Esophagus squamous epithelium (tissue), 5 donors: Measurements from ENCODE around the gene MINDY4. TPM values are rescaled to one million over a fixed set of nuclear protein-coding genes. Genes with fewer than 3 reads are reported as not detected.

ENCODE experiments used
- DNase-seq: peaks from one replicate; lab custom pipeline; 2025; lab: John Stamatoyannopoulos, UW
- H3K27ac ChIP-seq, 4 donors: fragments of 200-600 bp; sonication (generic); one replicate each; pipeline ENCODE4 v1.5.1; 2016 to 2019; ENCODE audit warnings: mild to moderate bottlenecking in 1 of 4
- H3K27me3 ChIP-seq, 4 donors: fragments of 200-600 bp; sonication (generic); 1 replicate in 3 of 4; 2 replicates in 1 of 4; pipeline versions ENCODE4 v1.5.1 to v1.6.0; 2017 to 2021; ENCODE audit warnings: antibody characterized with exemption in 1 of 4
- H3K36me3 ChIP-seq, 3 donors: fragments of 200-600 bp; sonication (generic); one replicate each; pipeline ENCODE4 v1.5.1; 2016 to 2019
- H3K4me1 ChIP-seq, 3 donors: fragments of 200-600 bp; sonication (generic); one replicate each; pipeline ENCODE4 v1.5.1; 2017 to 2019
- H3K4me3 ChIP-seq, 4 donors: fragments of 200-600 bp; sonication (generic); 1 replicate in 3 of 4; 2 replicates in 1 of 4; pipeline ENCODE4 v1.5.1; 2016 to 2019; ENCODE audit warnings: mild to moderate bottlenecking in 2 of 4, moderate library complexity in 1 of 4
- H3K9me3 ChIP-seq, 3 donors: fragments of 200-600 bp; sonication (generic); one replicate each; pipeline ENCODE4 v1.5.1; 2016 to 2019
- CTCF ChIP-seq, 6 experiments: fragments of 450-650 bp in 4 of 6; fragments of 200-600 bp in 2 of 6; sonication (generic) in 2 of 6; IDR thresholded peaks; one replicate each; pipeline ENCODE4 v1.5.1; 2016 to 2019; ENCODE audit warnings: antibody characterized with exemption in 6 of 6, mild to moderate bottlenecking in 4 of 6, moderate library complexity in 4 of 6
- POLR2A ChIP-seq, 4 donors: fragments of 450-650 bp; IDR thresholded peaks; one replicate each; pipeline ENCODE4 v1.6.1; 2017; ENCODE audit warnings: antibody characterized with exemption in 4 of 4, mild to moderate bottlenecking in 4 of 4, moderate library complexity in 3 of 4
- WGBS, 2 donors: methylation state at CpG; one replicate each; pipeline ENCODE4 v1.1.5; 2018; 5-methylcytosine and 5-hydroxymethylcytosine counted together
- intact Hi-C: fragments of 100-400 bp; cut with DNase I; formaldehyde crosslinking; loops from one replicate; pipeline ENCODE4 v1.15.0; 2022
- total RNA-seq, 4 donors: library from RNA; depleted of rRNA; stranded (reverse); fragments of >200 nt; gene quantifications; one replicate each; pipeline ENCODE4 v1.1.0, GENCODE V29; 2016
- donor health status: DM: yes; HTN: yes; CAD: no.

The MINDY4 gene
- total RNA-seq, 4 donors from 2014 or later = 2.5 to 6.3 (median 3.3) TPM

- 76 to 79% methylated on average over 9 of the region's 9 CpGs for WGBS, 2 donors
- Histone ChIP-seq H3K4me1 (peaks cover 0 to 46% (median 14%) of the 10 kb centered on the region in 3 donors), H3K4me3 (no peak overlapping the region), H3K27ac (peak overlapping the region in 2 of 4 donors; percentile 44 to 48), H3K9me3 (no peaks in the 10 kb centered on the region), H3K27me3 (no peaks in the 10 kb centered on the region), H3K36me3 (no peaks in the 10 kb centered on the region)
- intact Hi-C loops = no loop called here
- DNase-seq = no peak
- TF ChIP-seq CTCF (IDR thresholded peaks at IDR 0.05) (no peak), POLR2A (IDR thresholded peaks at IDR 0.05) (no peak)
Observed at GRCh38 chr7:30862995-30863705, 91.9 kb downstream of the MINDY4 start.

GRCh38 chr7:30863706-30864035, 92.5 kb downstream of the MINDY4 start:
- DNase-seq = no peak
- Histone ChIP-seq H3K36me3 (no peaks in the 10 kb centered on the region), H3K27me3 (no peaks in the 10 kb centered on the region), H3K27ac (peak overlapping the region in 2 of 4 donors; percentile 44 to 48), H3K9me3 (no peaks in the 10 kb centered on the region), H3K4me1 (peaks cover 0 to 47% (median 14%) of the 10 kb centered on the region in 3 donors), H3K4me3 (no peak overlapping the region)
- TF ChIP-seq POLR2A (IDR thresholded peaks at IDR 0.05) (no peak), CTCF (IDR thresholded peaks at IDR 0.05) (no peak)
- WGBS, 2 donors = 58 to 72% methylated on average over 4 of the region's 4 CpGs
- intact Hi-C loops = no loop called here

GRCh38 chr7:30864101-30864500, 92.9 kb downstream of the MINDY4 start:
- intact Hi-C loops = no loop called here
- H3K9me3 ChIP-seq = no peaks in the 10 kb centered on the region
- 82 to 95% methylated on average over 2 to 3 of the region's 3 CpGs for WGBS, 2 donors
- no peaks in the 10 kb centered on the region for H3K36me3 ChIP-seq
- TF ChIP-seq CTCF (IDR thresholded peaks at IDR 0.05) = no peak
- TF ChIP-seq POLR2A (IDR thresholded peaks at IDR 0.05) = no peak
- peak overlapping the region in 2 of 4 donors; percentile 44 to 48 for H3K27ac ChIP-seq
- no peak for DNase-seq
- H3K4me3 ChIP-seq = no peak overlapping the region
- H3K27me3 ChIP-seq = no peaks in the 10 kb centered on the region
- H3K4me1 ChIP-seq = peaks cover 0 to 49% (median 14%) of the 10 kb centered on the region in 3 donors

GRCh38 chr7:30865076-30865475, 93.9 kb downstream of the MINDY4 start:
- intact Hi-C loops = no loop called here
- 81 to 83% methylated on average over 3 to 4 of the region's 4 CpGs for WGBS, 2 donors
- TF ChIP-seq POLR2A (IDR thresholded peaks at IDR 0.05) (no peak), CTCF (IDR thresholded peaks at IDR 0.05) (no peak)
- no peaks in the 10 kb centered on the region for H3K36me3 ChIP-seq
- DNase-seq = no peak
- H3K27me3 ChIP-seq = no peaks in the 10 kb centered on the region
- no peaks in the 10 kb centered on the region for H3K9me3 ChIP-seq
- H3K4me1 ChIP-seq = peaks cover 0 to 54% (median 18%) of the 10 kb centered on the region in 3 donors
- H3K4me3 ChIP-seq = no peak overlapping the region
- no peak overlapping the region for H3K27ac ChIP-seq

GRCh38 chr7:30865821-30866220, 94.6 kb downstream of the MINDY4 start:
- peaks cover 0 to 55% (median 18%) of the 10 kb centered on the region in 3 donors for H3K4me1 ChIP-seq
- no peaks in the 10 kb centered on the region for H3K27me3 ChIP-seq
- no peak for DNase-seq
- H3K9me3 ChIP-seq = no peaks in the 10 kb centered on the region
- TF ChIP-seq POLR2A (IDR thresholded peaks at IDR 0.05) = no peak
- TF ChIP-seq CTCF (IDR thresholded peaks at IDR 0.05) = no peak
- intact Hi-C loops = no loop called here
- H3K27ac ChIP-seq = no peak overlapping the region
- H3K4me3 ChIP-seq = no peak overlapping the region
- H3K36me3 ChIP-seq = no peaks in the 10 kb centered on the region
- WGBS, 2 donors = no CpG with 5 or more reads among the region's 4 CpGs
